GM12891 (cell line): Measurements from ENCODE around the gene PFKFB2.

Source experiments
- DNase-seq: peaks from one replicate; pipeline ENCODE4 v3.0.0; 2011; ENCODE audit warnings: low spot score; ENCODE audit not compliant: insufficient read length
- FAIRE-seq: peaks from 2 replicates; lab custom pipeline; 2011; peaks lifted over from hg19 to GRCh38; lab: Jason Lieb, UNC
- PAX5 ChIP-seq: IDR thresholded peaks from 2 replicates; pipeline ENCODE4 v1.6.1; 2011; ENCODE audit warnings: low read length, moderate library complexity, mild to moderate bottlenecking; ENCODE audit not compliant: insufficient read depth, severe bottlenecking
- POLR2A ChIP-seq: IDR thresholded peaks from 2 replicates; pipeline ENCODE4 v1.6.1; 2011; ENCODE audit warnings: low read depth, low read length, control low read depth
- POLR2AphosphoS5 ChIP-seq: IDR thresholded peaks from 2 replicates; pipeline ENCODE4 v1.6.1; 2011; ENCODE audit warnings: low read depth, low read length, control low read depth
- POU2F2 ChIP-seq: IDR thresholded peaks from 2 replicates; pipeline ENCODE4 v1.6.1; 2011; ENCODE audit warnings: low read depth, mild to moderate bottlenecking, control low read depth, low read length, moderate library complexity
- SPI1 ChIP-seq: IDR thresholded peaks from 2 replicates; pipeline ENCODE4 v1.6.1; 2011; ENCODE audit warnings: low read depth, low read length, control low read depth
- TAF1 ChIP-seq: IDR thresholded peaks from 2 replicates; pipeline ENCODE4 v1.6.1; 2011; ENCODE audit warnings: low read depth, low read length, control low read depth

PFKFB2 gene

DNA sequence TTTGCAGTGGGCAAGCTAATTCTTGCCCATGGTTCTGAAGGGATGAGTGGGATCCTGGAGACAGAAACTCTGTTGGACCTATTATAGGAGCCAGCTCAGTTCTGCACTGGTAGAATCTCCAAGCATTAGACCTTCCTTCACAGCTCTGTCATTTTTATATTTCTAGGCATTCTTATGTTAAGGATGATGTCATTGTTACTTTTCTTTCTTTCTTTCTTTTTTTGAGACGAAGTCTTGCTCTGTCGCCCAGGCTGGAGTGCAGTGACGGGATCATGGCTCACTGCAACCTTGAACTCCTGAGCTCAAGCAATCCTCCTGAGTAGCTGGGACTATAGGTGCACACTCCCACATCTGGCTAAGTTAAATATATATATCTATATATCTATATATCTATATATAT is 7.5 kb downstream of the PFKFB2 start:
- TF ChIP-seq SPI1 = no peak
- no peak for TF ChIP-seq POLR2A
- TF ChIP-seq POU2F2 = no peak
- DNase-seq = no peak
- no peak for FAIRE-seq

DNA sequence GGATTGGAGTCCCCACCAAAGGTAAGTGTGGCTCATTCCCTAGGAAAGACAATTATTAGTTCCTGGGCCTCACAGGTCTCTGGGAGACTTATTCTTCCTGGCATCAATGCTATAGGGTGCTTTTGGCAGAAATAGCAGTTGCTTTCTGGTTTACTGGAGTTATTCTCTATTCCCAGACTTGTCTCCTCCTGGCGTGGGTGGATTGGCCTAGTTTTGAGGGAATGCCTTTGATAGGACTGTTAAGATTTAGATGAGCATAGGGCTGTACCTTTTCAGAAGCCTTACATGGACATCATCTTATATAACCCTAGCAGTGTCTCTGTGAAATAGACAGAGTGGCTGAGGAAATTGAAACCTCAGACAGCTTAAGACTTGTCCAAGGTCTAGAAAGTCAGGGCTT is 9.0 kb downstream of the PFKFB2 start:
- no peak for FAIRE-seq

DNA sequence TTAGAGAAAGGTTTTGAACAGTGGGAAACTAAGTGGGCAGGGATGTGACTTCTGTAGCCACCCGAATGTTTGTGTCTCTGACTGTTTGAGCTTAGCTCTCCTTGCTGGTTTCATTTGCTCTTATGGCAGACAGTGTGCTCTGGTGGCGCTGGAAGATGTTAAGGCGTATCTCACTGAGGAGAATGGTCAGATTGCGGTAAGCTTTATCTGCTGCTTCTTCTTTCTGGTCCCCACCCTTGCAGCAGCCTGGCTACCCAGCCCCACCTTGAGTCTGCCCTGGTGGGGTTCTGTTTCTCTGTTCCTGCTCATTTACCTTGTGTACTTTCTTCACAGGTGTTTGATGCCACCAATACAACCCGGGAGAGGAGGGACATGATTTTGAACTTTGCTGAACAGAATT is 9.9 kb downstream of the PFKFB2 start:
- no peak for FAIRE-seq
- no peak for TF ChIP-seq POLR2A
- no peak for TF ChIP-seq TAF1
- TF ChIP-seq PAX5 = no peak
- no peak for TF ChIP-seq POU2F2
- no peak for TF ChIP-seq SPI1
- no peak for TF ChIP-seq POLR2AphosphoS5
- DNase-seq = no peak

More for the DNA sequence above, 9.0 kb downstream of the PFKFB2 start:
- DNase-seq = no peak
- TF ChIP-seq POLR2A (no peak), POU2F2 (no peak), SPI1 (no peak), PAX5 (no peak), TAF1 (no peak), POLR2AphosphoS5 (no peak)

DNA sequence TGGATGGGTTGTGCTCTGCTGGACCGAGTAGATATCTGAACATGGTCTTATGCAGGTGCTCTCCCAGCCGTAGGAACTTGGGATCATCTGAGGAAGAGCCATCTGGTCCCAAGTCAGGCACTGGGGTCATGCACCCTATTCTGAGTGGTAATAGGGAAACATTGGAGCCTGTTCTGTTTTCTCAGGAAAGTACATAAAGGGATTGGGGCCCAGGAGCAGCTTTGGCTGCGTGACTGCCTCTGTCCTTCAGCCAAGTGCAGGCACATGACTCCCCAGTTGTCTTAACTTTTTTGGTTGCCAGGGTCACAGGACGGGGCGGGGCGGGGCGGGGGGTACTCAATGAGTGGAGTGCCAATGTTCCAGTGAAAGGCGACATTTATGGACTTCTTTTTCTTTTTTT is 11.5 kb downstream of the PFKFB2 start:
- DNase-seq = no peak
- no peak for FAIRE-seq

DNA sequence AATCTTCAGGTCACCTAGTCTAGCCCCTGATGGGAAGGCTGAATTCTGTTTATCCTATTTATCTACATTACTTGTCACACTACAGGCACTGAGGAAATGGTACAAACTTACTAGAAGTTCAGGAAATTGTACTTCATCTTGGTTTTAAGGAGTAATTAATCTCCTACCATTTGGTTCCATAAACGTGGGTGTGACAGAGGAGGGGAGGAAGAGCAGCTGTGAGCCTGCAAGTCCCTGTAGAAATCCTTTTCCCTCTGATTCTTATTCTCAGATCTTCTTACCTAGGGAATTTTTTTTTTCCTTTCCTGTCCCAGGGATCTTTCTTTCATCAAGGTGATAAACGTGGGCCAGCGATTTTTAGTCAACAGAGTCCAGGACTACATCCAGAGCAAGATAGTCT is 14.1 kb downstream of the PFKFB2 start:
- FAIRE-seq = no peak

More for the DNA sequence above, 11.5 kb downstream of the PFKFB2 start:
- TF ChIP-seq TAF1 (no peak), POU2F2 (no peak), SPI1 (no peak), PAX5 (no peak), POLR2A (no peak), POLR2AphosphoS5 (no peak)

DNA sequence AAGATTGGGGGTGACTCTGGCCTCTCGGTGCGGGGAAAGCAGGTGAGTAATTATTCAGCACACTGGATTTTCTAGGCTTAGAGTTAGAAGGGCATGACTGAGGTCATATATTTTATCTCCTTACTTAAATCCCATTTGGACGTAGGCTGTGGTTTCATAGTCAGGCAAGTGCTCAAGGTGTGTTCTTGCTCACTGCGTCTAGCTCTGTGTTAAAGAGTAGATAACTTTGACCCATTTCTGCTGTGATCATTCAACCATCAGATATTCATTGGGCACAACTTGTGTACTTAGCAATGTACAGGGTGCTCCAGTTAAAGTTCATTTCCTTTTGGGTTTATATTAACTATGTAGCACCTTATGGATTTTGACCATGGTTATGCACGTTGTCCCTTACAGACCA is 14.6 kb downstream of the PFKFB2 start:
- no peak for FAIRE-seq
- DNase-seq = no peak
- TF ChIP-seq PAX5 = no peak
- TF ChIP-seq POLR2AphosphoS5 = no peak
- no peak for TF ChIP-seq TAF1
- TF ChIP-seq POU2F2 = no peak
- TF ChIP-seq POLR2A = no peak
- no peak for TF ChIP-seq SPI1

More for the DNA sequence above, 14.1 kb downstream of the PFKFB2 start:
- no peak for DNase-seq
- TF ChIP-seq POU2F2 (no peak), POLR2A (no peak), PAX5 (no peak), TAF1 (no peak), SPI1 (no peak), POLR2AphosphoS5 (no peak)

DNA sequence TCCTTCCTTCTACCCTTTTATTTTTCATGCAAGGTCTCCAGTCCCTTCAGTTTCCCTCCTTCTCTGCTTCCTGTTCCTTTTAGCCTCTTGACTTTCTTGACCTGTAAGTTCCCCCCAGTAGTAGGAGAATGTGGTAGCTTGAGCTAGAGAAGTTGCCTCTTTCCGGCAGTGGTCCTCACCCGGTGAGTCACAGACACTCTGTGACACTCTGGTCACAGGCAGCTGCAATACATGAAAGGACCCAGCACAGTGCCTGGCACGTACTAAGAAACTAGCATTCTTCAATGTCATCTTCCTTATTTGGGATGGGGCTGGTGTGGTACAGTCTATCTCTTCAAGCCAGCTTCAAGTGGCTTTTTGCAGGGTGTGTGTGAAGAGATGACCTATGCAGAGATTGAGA is 16.0 kb downstream of the PFKFB2 start:
- FAIRE-seq (no peak), DNase-seq (no peak)
- no peak for TF ChIP-seq SPI1
- no peak for TF ChIP-seq PAX5
- no peak for TF ChIP-seq TAF1
- no peak for TF ChIP-seq POLR2AphosphoS5
- TF ChIP-seq POU2F2 = no peak

DNA sequence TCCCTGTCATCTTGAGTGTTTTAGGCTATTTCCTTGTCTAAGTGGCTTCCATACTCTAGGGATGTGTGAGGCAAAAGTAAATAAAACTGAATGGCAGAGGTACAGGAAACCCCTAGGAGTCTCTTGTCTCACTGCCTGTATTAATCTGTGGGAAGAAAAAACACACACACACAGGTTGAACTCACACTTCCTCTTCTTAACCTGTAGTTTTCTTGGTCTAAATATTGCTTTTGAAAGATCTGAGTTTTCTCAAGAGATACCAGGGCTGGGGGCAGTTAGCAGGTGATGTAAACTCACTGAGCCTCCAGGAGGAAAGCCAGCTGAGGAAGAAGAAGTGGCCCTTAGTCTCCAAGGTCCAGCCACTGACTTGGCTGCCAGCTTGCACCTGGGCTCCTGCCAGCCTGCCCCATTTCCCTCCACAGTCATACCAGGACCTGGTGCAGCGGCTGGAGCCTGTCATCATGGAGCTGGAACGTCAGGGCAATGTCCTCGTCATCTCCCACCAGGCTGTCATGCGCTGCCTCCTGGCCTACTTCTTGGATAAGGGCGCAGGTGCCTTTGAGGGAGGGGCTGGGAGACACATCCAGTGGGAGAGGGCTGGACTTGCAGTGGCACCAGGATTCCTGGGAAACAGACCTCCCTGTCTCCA is 16.9 kb downstream of the PFKFB2 start:
- TF ChIP-seq PAX5 (no peak), POLR2A (no peak), TAF1 (no peak), POLR2AphosphoS5 (no peak), POU2F2 (no peak), SPI1 (peak; percentile 92)
- DNase-seq = no peak
- peak; percentile 35 for FAIRE-seq

DNA sequence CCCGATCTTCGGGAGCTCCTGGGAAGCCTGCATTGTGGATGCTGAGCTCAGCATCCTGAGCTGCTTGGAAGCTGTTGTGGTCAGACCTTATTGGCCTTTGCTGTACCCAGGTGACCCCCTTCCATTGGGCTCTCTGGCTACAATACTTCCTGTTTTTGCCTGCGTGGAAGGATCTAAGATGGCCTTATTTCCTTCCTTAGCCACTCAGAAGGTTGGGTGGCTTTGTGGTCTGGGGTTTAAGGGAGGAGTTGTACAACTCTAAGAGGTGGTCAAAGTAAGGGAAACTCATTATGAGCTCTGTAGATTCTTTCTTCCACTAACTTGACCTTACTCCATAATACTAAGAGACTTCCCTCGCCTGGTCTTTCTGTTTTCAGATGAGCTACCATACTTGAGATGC is 17.7 kb downstream of the PFKFB2 start:
- FAIRE-seq = no peak
- TF ChIP-seq SPI1 = no peak
- no peak for TF ChIP-seq POLR2A
- TF ChIP-seq PAX5 = no peak
- no peak for TF ChIP-seq POU2F2
- no peak for TF ChIP-seq POLR2AphosphoS5
- no peak for TF ChIP-seq TAF1
- no peak for DNase-seq

DNA sequence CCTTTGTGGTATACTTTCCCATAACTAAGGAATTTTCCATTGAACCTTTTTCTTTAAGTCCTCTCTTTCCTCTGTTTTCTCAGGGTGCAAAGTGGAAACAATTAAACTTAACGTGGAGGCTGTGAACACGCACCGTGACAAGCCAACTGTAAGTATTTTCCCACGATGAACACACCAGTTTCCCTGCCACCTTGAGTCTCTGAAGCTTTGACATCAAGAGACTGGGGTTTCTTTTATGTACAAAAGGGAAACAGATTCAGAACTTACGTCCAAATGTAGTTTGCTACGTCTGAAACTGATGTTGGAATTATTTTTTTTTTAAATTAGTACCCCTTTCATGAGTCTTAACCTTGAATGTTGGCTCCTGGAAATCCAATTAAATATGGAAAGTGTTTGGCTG is 18.4 kb downstream of the PFKFB2 start:
- TF ChIP-seq POLR2A (no peak), PAX5 (no peak), POU2F2 (no peak), TAF1 (no peak)
- DNase-seq (no peak), FAIRE-seq (no peak)

DNA sequence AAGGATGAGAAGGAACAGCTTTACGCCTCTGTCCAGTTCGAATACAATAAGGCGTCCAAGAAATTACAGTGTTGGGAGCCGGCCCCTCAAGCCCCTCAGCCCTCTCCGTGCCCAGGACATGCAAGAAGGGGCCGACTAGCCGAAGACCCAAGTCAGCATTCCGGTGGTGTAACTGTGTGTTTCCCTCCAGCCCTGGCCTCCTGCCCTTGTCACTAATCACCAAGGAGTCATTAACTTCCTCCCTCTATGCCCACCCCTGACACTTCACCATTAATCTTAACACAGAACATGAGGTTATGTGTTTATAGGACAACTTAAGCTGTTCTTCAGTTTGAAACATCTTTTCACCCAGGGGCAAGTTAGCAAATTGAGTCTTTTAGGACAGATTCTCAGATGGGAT is 19.2 kb downstream of the PFKFB2 start:
- DNase-seq = no peak
- no peak for TF ChIP-seq TAF1
- no peak for TF ChIP-seq PAX5
- no peak for TF ChIP-seq POLR2A
- no peak for TF ChIP-seq SPI1
- no peak for TF ChIP-seq POU2F2
- TF ChIP-seq POLR2AphosphoS5 = no peak
- no peak for FAIRE-seq
